IMR-90 (cell line): ENCODE results near the gene PGLYRP2. TPM values are rescaled to one million over a fixed set of nuclear protein-coding genes. Genes with fewer than 3 reads are reported as not detected.

Experiments
- ATAC-seq: fragments of 200-7000 bp; cut with Tn5 transposase; 2 replicates; pipeline ENCODE4 v1.9.1; 2020; ENCODE audit warnings: low read depth, mild to moderate bottlenecking, moderate library complexity
- BruUV-seq: library from RNA; stranded (reverse); fragments of 400-500 nt; replicated peaks from 2 replicates; lab custom pipeline; 2021; lab: Mats Ljungman, UMichigan
- CTCF ChIA-PET: fragments of 300-600 bp; formaldehyde crosslinking; extraction: SDS; loops from one replicate; lab custom pipeline; 2021; ENCODE audit warnings: antibody characterized with exemption; lab: Yijun Ruan, JAX
- POLR2A ChIA-PET: fragments of 300-600 bp; sonication (Branson Sonifier 250); formaldehyde crosslinking; loops from one replicate; lab custom pipeline; 2022; ENCODE audit warnings: antibody characterized with exemption; ENCODE audit not compliant: unreplicated experiment; lab: Charles Lee
- DNase-seq: peaks from one replicate; pipeline ENCODE4 v3.0.0; 2013
- H2AFZ ChIP-seq: replicated peaks from 2 replicates; pipeline ENCODE3; 2013; ENCODE audit warnings: low read length, mild to moderate bottlenecking; ENCODE audit not compliant: poor library complexity
- H2AK5ac ChIP-seq: 2 replicates; pipeline ENCODE4 v1.6.1; 2013; ENCODE audit warnings: low read depth, low read length, inconsistent platforms
- H2AK9ac ChIP-seq: replicated peaks from 2 replicates; pipeline ENCODE3; 2013; ENCODE audit warnings: mild to moderate bottlenecking, low read depth, low read length, moderate library complexity; ENCODE audit not compliant: poor library complexity
- H2BK120ac ChIP-seq: 2 replicates; pipeline ENCODE4 v1.6.1; 2013; ENCODE audit warnings: low read depth, low read length, inconsistent platforms
- H2BK15ac ChIP-seq: 3 replicates; pipeline ENCODE4 v1.6.1; 2013; ENCODE audit warnings: low read depth, low read length, inconsistent platforms
- H2BK20ac ChIP-seq: 2 replicates; pipeline ENCODE4 v1.6.1; 2013; ENCODE audit warnings: low read depth, mild to moderate bottlenecking, inconsistent platforms, low read length, moderate library complexity
- H2BK5ac ChIP-seq: 2 replicates; pipeline ENCODE4 v1.6.1; 2013; ENCODE audit warnings: mild to moderate bottlenecking, low read depth, low read length, inconsistent platforms; ENCODE audit not compliant: poor library complexity, severe bottlenecking
- H3K14ac ChIP-seq: replicated peaks from 2 replicates; pipeline ENCODE4 v1.6.1; 2013; ENCODE audit warnings: low read depth, low read length, inconsistent platforms
- H3K18ac ChIP-seq: 2 replicates; pipeline ENCODE4 v1.6.1; 2013; ENCODE audit warnings: low read depth, low read length, control low read depth
- H3K23ac ChIP-seq: 2 replicates; pipeline ENCODE4 v1.6.1; 2013; ENCODE audit warnings: low read depth, low read length, inconsistent platforms
- H3K27ac ChIP-seq: 2 replicates; pipeline ENCODE4 v1.5.1; 2013; ENCODE audit warnings: mild to moderate bottlenecking, control low read depth, low read length; ENCODE audit not compliant: insufficient read depth
- H3K27me3 ChIP-seq: 2 replicates; pipeline ENCODE4 v1.6.1; 2013; ENCODE audit warnings: low read length; ENCODE audit not compliant: control insufficient read depth, insufficient read depth
- H3K36me3 ChIP-seq: 2 replicates; pipeline ENCODE4 v1.6.1; 2013; ENCODE audit warnings: low read length, mixed read lengths; ENCODE audit not compliant: control insufficient read depth, insufficient read depth
- H3K4ac ChIP-seq: 2 replicates; pipeline ENCODE4 v1.6.1; 2013; ENCODE audit warnings: low read depth, low read length, inconsistent platforms
- H3K4me1 ChIP-seq: 2 replicates; pipeline ENCODE4 v1.6.1; 2013; ENCODE audit warnings: low read length, mixed read lengths; ENCODE audit not compliant: control insufficient read depth, insufficient read depth
- H3K4me2 ChIP-seq: 2 replicates; pipeline ENCODE4 v1.6.1; 2013; ENCODE audit warnings: low read depth, mild to moderate bottlenecking, control low read depth, low read length, moderate library complexity
- H3K4me3 ChIP-seq: 2 replicates; pipeline ENCODE4 v1.5.1; 2013; ENCODE audit warnings: low read depth, mild to moderate bottlenecking, control low read depth, low read length, moderate library complexity; ENCODE audit not compliant: insufficient read depth
- H3K56ac ChIP-seq: 2 replicates; pipeline ENCODE4 v1.6.1; 2013; ENCODE audit warnings: low read length, inconsistent platforms; ENCODE audit not compliant: insufficient read depth; ENCODE audit errors: extremely low read depth
- H3K79me1 ChIP-seq, 2 experiments: 2 replicates each; pipeline ENCODE4 v1.6.1; 2013; ENCODE audit warnings: low read length in 2 of 2, inconsistent platforms in 1 of 2, low read depth in 1 of 2
- H3K9ac ChIP-seq: 2 replicates; pipeline ENCODE4 v1.6.1; 2013; ENCODE audit warnings: low read depth, low read length, control low read depth
- H3K9me1 ChIP-seq: 2 replicates; pipeline ENCODE4 v1.6.1; 2013; ENCODE audit warnings: low read length, inconsistent platforms; ENCODE audit not compliant: insufficient read depth
- H3K9me3 ChIP-seq: 2 replicates; pipeline ENCODE4 v1.6.1; 2013; ENCODE audit warnings: low read length; ENCODE audit not compliant: control insufficient read depth, insufficient read depth
- H4K20me1 ChIP-seq: 2 replicates; pipeline ENCODE4 v1.6.1; 2013; ENCODE audit warnings: low read length, inconsistent platforms; ENCODE audit not compliant: insufficient read depth
- H4K5ac ChIP-seq: 2 replicates; pipeline ENCODE4 v1.6.1; 2013; ENCODE audit warnings: mild to moderate bottlenecking, low read depth, low read length, control low read depth
- H4K8ac ChIP-seq, 2 experiments: 2 replicates each; pipeline ENCODE4 v1.6.1; 2013; ENCODE audit warnings: low read depth in 2 of 2, low read length in 2 of 2, control low read depth in 1 of 2, inconsistent platforms in 1 of 2
- H4K91ac ChIP-seq: 2 replicates; pipeline ENCODE4 v1.6.1; 2013; ENCODE audit warnings: low read depth, low read length, inconsistent platforms; ENCODE audit not compliant: insufficient read depth
- BHLHE40 ChIP-seq: fragments of 150-350 bp; IDR thresholded peaks from 2 replicates; pipeline ENCODE4 v1.6.1; 2016; ENCODE audit warnings: mild to moderate bottlenecking, low read depth, low read length
- CEBPB ChIP-seq: IDR thresholded peaks from 2 replicates; pipeline ENCODE4 v1.6.1; 2012; ENCODE audit warnings: low read depth, low read length, improper control_type of control experiment
- CTCF ChIP-seq: conservative IDR thresholded peaks from 2 replicates; pipeline ENCODE4 v1.5.1; 2012; ENCODE audit warnings: mild to moderate bottlenecking, low read depth, low read length, improper control_type of control experiment
- MAFK ChIP-seq: IDR thresholded peaks from 2 replicates; pipeline ENCODE4 v1.6.1; 2012; ENCODE audit warnings: low read depth, low read length, improper control_type of control experiment
- MAZ ChIP-seq: IDR thresholded peaks from 2 replicates; pipeline ENCODE4 v1.6.1; 2012; ENCODE audit warnings: low read depth, mild to moderate bottlenecking, low read length, improper control_type of control experiment, moderate library complexity, borderline replicate concordance
- MXI1 ChIP-seq: IDR thresholded peaks from 2 replicates; pipeline ENCODE4 v1.6.1; 2012; ENCODE audit warnings: low read depth, mild to moderate bottlenecking, low read length, moderate library complexity, borderline replicate concordance
- NFE2L2 ChIP-seq: fragments of 150-350 bp; IDR thresholded peaks from 2 replicates; pipeline ENCODE4 v1.6.1; 2016; ENCODE audit warnings: low read depth, mild to moderate bottlenecking, low read length
- whole genome bisulfite sequencing, 2 experiments: methylation state at CpG; one replicate each; pipeline versions ENCODE4 v1.1.5 to v1.1.7; 2013; ENCODE audit warnings: missing lambda C conversion rate in 2 of 2; ENCODE audit not compliant: insufficient read length in 1 of 2; ENCODE audit errors: extremely low coverage in 2 of 2; 5-methylcytosine and 5-hydroxymethylcytosine counted together
- dilution Hi-C: fragments of 300-500 bp; cut with HindIII; formaldehyde crosslinking; loops from one replicate; pipeline ENCODE4 v1.14.3; 2018; ENCODE audit warnings: low sequenced_read_pairs; ENCODE audit not compliant: unreplicated experiment
- in situ Hi-C: fragments of 300-500 bp; cut with MboI; formaldehyde crosslinking; loops from 3 replicates; pipeline ENCODE4 v1.14.3; 2019; ENCODE audit warnings: low sequenced_read_pairs, inconsistent platforms, mixed read lengths
- intact Hi-C: fragments of 100-400 bp; cut with micrococcal nuclease; formaldehyde crosslinking; loops from 2 replicates; pipeline ENCODE4 v1.10.0; 2022
- polyA plus RNA-seq, 3 experiments: library from polyadenylated mRNA; depleted of rRNA; stranded (reverse); fragments of >200 nt; gene quantifications; 2 replicates each; pipeline ENCODE4 v1.2.3, GENCODE V29; 2012; ENCODE audit warnings: low replicate concordance in 1 of 3
- total RNA-seq: library from RNA; depleted of rRNA; stranded (reverse); fragments of >200 nt; gene quantifications from 2 replicates; pipeline ENCODE4 v1.2.3, GENCODE V29; 2012

The PGLYRP2 gene
- total and polyA plus RNA-seq, 2 of the 4 experiments (the other 2 are of a cell fraction) = not detected

- no peak for TF ChIP-seq CTCF
- no peak for TF ChIP-seq BHLHE40
These were observed 28.1 kb upstream of the PGLYRP2 start (continued) for GRCh38 chr19:15507068-15508034.

- H4K91ac ChIP-seq = no peak overlapping the region
- no peak overlapping the region for H3K4me3 ChIP-seq
- no peak overlapping the region for H4K5ac ChIP-seq
- dilution Hi-C loops (no loop called here), intact Hi-C loops (no loop called here), in situ Hi-C loops (no loop called here)
- no peak overlapping the region for H3K27ac ChIP-seq
- whole genome bisulfite sequencing, 2 experiments = 29% methylated on average over 1 of the region's 5 CpGs; no CpG with 5 or more reads in 1 of the 2 experiments
- no peak for DNase-seq
- CTCF ChIA-PET = no interaction called here
- no peak overlapping the region for H2AFZ ChIP-seq
- no peak overlapping the region for H3K4me2 ChIP-seq
- no peaks in the 10 kb centered on the region; the same call in 1 of the 2 replicates for H3K9me1 ChIP-seq
- H3K14ac ChIP-seq = no peak overlapping the region
- H3K9me3 ChIP-seq = no peaks in the 10 kb centered on the region
- TF ChIP-seq MAFK (no peak), CEBPB (no peak), NFE2L2 (no peak), MXI1 (no peak), MAZ (no peak), CTCF (no peak)
- H2BK5ac ChIP-seq = no peak overlapping the region
- H2AK5ac ChIP-seq = no peak overlapping the region
- ATAC-seq = no peak
- no peak overlapping the region for H4K8ac ChIP-seq
- H2BK20ac ChIP-seq = no peak overlapping the region
- H3K9ac ChIP-seq = no peak overlapping the region
- no peaks in the 10 kb centered on the region for H3K4me1 ChIP-seq
- no TSS peak for BruUV-seq
- H3K36me3 ChIP-seq = no peaks in the 10 kb centered on the region
- no peak overlapping the region for H2AK9ac ChIP-seq
- peaks cover 11% of the 10 kb centered on the region; the same call in 1 of the 2 replicates for H3K27me3 ChIP-seq
- no peak overlapping the region for H3K4ac ChIP-seq
- H2BK15ac ChIP-seq = no peak overlapping the region
- H2BK120ac ChIP-seq = no peak overlapping the region
- H3K56ac ChIP-seq = no peak overlapping the region
- H3K79me1 ChIP-seq = no peaks in the 10 kb centered on the region
- POLR2A ChIA-PET = no interaction called here
- no peak overlapping the region for H3K18ac ChIP-seq
- H3K23ac ChIP-seq = no peak overlapping the region
- no peaks in the 10 kb centered on the region for H4K20me1 ChIP-seq
These were observed 26.8 kb upstream of the PGLYRP2 start for GRCh38 chr19:15506074-15506571.
